ENCODE measurements around the gene FNDC3B.

The FNDC3B gene

GRCh38 chr3:172415323-172415722, 375.9 kb downstream of the FNDC3B start:
- Histone ChIP-seq H2AFZ (ENCODE audit: low read length, unreplicated experiment) (no peak overlapping the region), H3K79me2 (ENCODE audit: control insufficient read depth, insufficient read depth, low read length, unreplicated experiment) (no peaks in the 10 kb centered on the region), H3K4me1 (ENCODE audit: control insufficient read depth, insufficient read depth, low read length, unreplicated experiment) (no peaks in the 10 kb centered on the region), H3K27ac (ENCODE audit: low read depth, low read length) (no peak overlapping the region), H3K36me3 (ENCODE audit: insufficient read depth, low read length) (no peaks in the 10 kb centered on the region), H3K27me3 (ENCODE audit: insufficient read depth, low read length) (peaks cover 12% of the 10 kb centered on the region), H3K4me3 (ENCODE audit: low read depth, low read length) (no peak overlapping the region)

GRCh38 chr3:172437713-172438112, 398.3 kb downstream of the FNDC3B start:
- H3K27me3 ChIP-seq (ENCODE audit: insufficient read depth, low read length): peaks cover 68% of the 10 kb centered on the region
- H3K4me3 ChIP-seq (ENCODE audit: low read depth, low read length): no peak overlapping the region
- no peak overlapping the region for H2AFZ ChIP-seq (ENCODE audit: low read length, unreplicated experiment)
- no peak overlapping the region for H3K27ac ChIP-seq (ENCODE audit: low read depth, low read length)
- H3K36me3 ChIP-seq (ENCODE audit: insufficient read depth, low read length): no peaks in the 10 kb centered on the region
- no peaks in the 10 kb centered on the region for H3K4me1 ChIP-seq (ENCODE audit: control insufficient read depth, insufficient read depth, low read length, unreplicated experiment)
- no peaks in the 10 kb centered on the region for H3K79me2 ChIP-seq (ENCODE audit: control insufficient read depth, insufficient read depth, low read length, unreplicated experiment)

GRCh38 chr3:172438186-172438585, 398.8 kb downstream of the FNDC3B start:
- Histone ChIP-seq H3K4me3 (ENCODE audit: low read depth, low read length) (no peak overlapping the region), H3K79me2 (ENCODE audit: control insufficient read depth, insufficient read depth, low read length, unreplicated experiment) (no peaks in the 10 kb centered on the region), H3K27me3 (ENCODE audit: insufficient read depth, low read length) (peaks cover 72% of the 10 kb centered on the region), H2AFZ (ENCODE audit: low read length, unreplicated experiment) (no peak overlapping the region), H3K36me3 (ENCODE audit: insufficient read depth, low read length) (no peaks in the 10 kb centered on the region), H3K4me1 (ENCODE audit: control insufficient read depth, insufficient read depth, low read length, unreplicated experiment) (no peaks in the 10 kb centered on the region), H3K27ac (ENCODE audit: low read depth, low read length) (no peak overlapping the region)

GRCh38 chr3:172441581-172441980, 402.2 kb downstream of the FNDC3B start:
- Histone ChIP-seq H3K79me2 (ENCODE audit: control insufficient read depth, insufficient read depth, low read length, unreplicated experiment) (no peaks in the 10 kb centered on the region), H3K27ac (ENCODE audit: low read depth, low read length) (no peak overlapping the region), H3K27me3 (ENCODE audit: insufficient read depth, low read length) (peaks cover 97% of the 10 kb centered on the region), H3K36me3 (ENCODE audit: insufficient read depth, low read length) (no peaks in the 10 kb centered on the region), H3K4me1 (ENCODE audit: control insufficient read depth, insufficient read depth, low read length, unreplicated experiment) (no peaks in the 10 kb centered on the region), H3K4me3 (ENCODE audit: low read depth, low read length) (no peak overlapping the region), H2AFZ (ENCODE audit: low read length, unreplicated experiment) (no peak overlapping the region)

- no peaks in the 10 kb centered on the region for H3K79me2 ChIP-seq (ENCODE audit: control insufficient read depth, insufficient read depth, low read length, unreplicated experiment)
- H3K27ac ChIP-seq (ENCODE audit: low read depth, low read length): no peak overlapping the region
- H3K4me3 ChIP-seq (ENCODE audit: low read depth, low read length): no peak overlapping the region
- H3K36me3 ChIP-seq (ENCODE audit: insufficient read depth, low read length): no peaks in the 10 kb centered on the region
- peaks cover 98% of the 10 kb centered on the region for H3K27me3 ChIP-seq (ENCODE audit: insufficient read depth, low read length)
- H2AFZ ChIP-seq (ENCODE audit: low read length, unreplicated experiment): no peak overlapping the region
- no peaks in the 10 kb centered on the region for H3K4me1 ChIP-seq (ENCODE audit: control insufficient read depth, insufficient read depth, low read length, unreplicated experiment)
Measured at GRCh38 chr3:172442606-172443005, 403.2 kb downstream of the FNDC3B start.

- Histone ChIP-seq H3K79me2 (ENCODE audit: control insufficient read depth, insufficient read depth, low read length, unreplicated experiment) (no peaks in the 10 kb centered on the region), H3K27ac (ENCODE audit: low read depth, low read length) (no peak overlapping the region), H2AFZ (ENCODE audit: low read length, unreplicated experiment) (no peak overlapping the region), H3K4me3 (ENCODE audit: low read depth, low read length) (no peak overlapping the region), H3K36me3 (ENCODE audit: insufficient read depth, low read length) (no peaks in the 10 kb centered on the region), H3K27me3 (ENCODE audit: insufficient read depth, low read length) (peaks cover 98% of the 10 kb centered on the region), H3K4me1 (ENCODE audit: control insufficient read depth, insufficient read depth, low read length, unreplicated experiment) (no peaks in the 10 kb centered on the region)
Measured at GRCh38 chr3:172444821-172445220, 405.4 kb downstream of the FNDC3B start.

GRCh38 chr3:172446198-172446597, 406.8 kb downstream of the FNDC3B start:
- Histone ChIP-seq H3K27me3 (ENCODE audit: insufficient read depth, low read length) (peaks cover 98% of the 10 kb centered on the region), H3K79me2 (ENCODE audit: control insufficient read depth, insufficient read depth, low read length, unreplicated experiment) (no peaks in the 10 kb centered on the region), H3K4me3 (ENCODE audit: low read depth, low read length) (no peak overlapping the region), H3K27ac (ENCODE audit: low read depth, low read length) (no peak overlapping the region), H3K4me1 (ENCODE audit: control insufficient read depth, insufficient read depth, low read length, unreplicated experiment) (no peaks in the 10 kb centered on the region), H3K36me3 (ENCODE audit: insufficient read depth, low read length) (no peaks in the 10 kb centered on the region), H2AFZ (ENCODE audit: low read length, unreplicated experiment) (no peak overlapping the region)

- Histone ChIP-seq H3K36me3 (ENCODE audit: insufficient read depth, low read length) (no peaks in the 10 kb centered on the region), H3K27me3 (ENCODE audit: insufficient read depth, low read length) (peaks cover 89% of the 10 kb centered on the region), H3K79me2 (ENCODE audit: control insufficient read depth, insufficient read depth, low read length, unreplicated experiment) (no peaks in the 10 kb centered on the region), H2AFZ (ENCODE audit: low read length, unreplicated experiment) (no peak within 1 kb of the TSS), H3K4me3 (ENCODE audit: low read depth, low read length) (no peak within 1 kb of the TSS), H3K4me1 (ENCODE audit: control insufficient read depth, insufficient read depth, low read length, unreplicated experiment) (no peaks in the 10 kb centered on the region), H3K27ac (ENCODE audit: low read depth, low read length) (no peak within 1 kb of the TSS)
Measured at GRCh38 chr3:172447611-172448579, 408.5 kb downstream of the FNDC3B start, which contains the start of gene GHSR. Gene GHSR (minus strand): TSS chr3:172448456. CDS start chr3:172448413, 43 bp downstream.

- H2AFZ ChIP-seq (ENCODE audit: low read length, unreplicated experiment): no peak overlapping the region
- H3K4me3 ChIP-seq (ENCODE audit: low read depth, low read length): no peak overlapping the region
Measured at GRCh38 chr3:172448661-172449465, 409.5 kb downstream of the FNDC3B start.

GRCh38 chr3:172449466-172450149, 410.2 kb downstream of the FNDC3B start:
- no peaks in the 10 kb centered on the region for H3K79me2 ChIP-seq (ENCODE audit: control insufficient read depth, insufficient read depth, low read length, unreplicated experiment)
- H3K4me3 ChIP-seq (ENCODE audit: low read depth, low read length): peak overlapping the region; percentile 63
- peaks cover 73% of the 10 kb centered on the region for H3K27me3 ChIP-seq (ENCODE audit: insufficient read depth, low read length)
- no peak overlapping the region for H3K27ac ChIP-seq (ENCODE audit: low read depth, low read length)
- H2AFZ ChIP-seq (ENCODE audit: low read length, unreplicated experiment): no peak overlapping the region
- H3K4me1 ChIP-seq (ENCODE audit: control insufficient read depth, insufficient read depth, low read length, unreplicated experiment): peaks cover 9% of the 10 kb centered on the region
- H3K36me3 ChIP-seq (ENCODE audit: insufficient read depth, low read length): no peaks in the 10 kb centered on the region

More at GRCh38 chr3:172448661-172449465, 409.5 kb downstream of the FNDC3B start:
- no peaks in the 10 kb centered on the region for H3K79me2 ChIP-seq (ENCODE audit: control insufficient read depth, insufficient read depth, low read length, unreplicated experiment)
- no peaks in the 10 kb centered on the region for H3K36me3 ChIP-seq (ENCODE audit: insufficient read depth, low read length)
- H3K4me1 ChIP-seq (ENCODE audit: control insufficient read depth, insufficient read depth, low read length, unreplicated experiment): peaks cover 1% of the 10 kb centered on the region
- H3K27ac ChIP-seq (ENCODE audit: low read depth, low read length): no peak overlapping the region
- peaks cover 80% of the 10 kb centered on the region for H3K27me3 ChIP-seq (ENCODE audit: insufficient read depth, low read length)
